ENCODE results near the gene WDFY2.

GRCh38 chr13:51759240-51759639 lies 175.0 kb downstream of the WDFY2 start:
- TF ChIP-seq POLR2AphosphoS5 (IDR thresholded peaks at IDR 0.05) (no peak), CTCF (IDR thresholded peaks at IDR 0.05) (no peak)
